A549 (cell line): ENCODE data around the gene NACC2. TPM values are rescaled to one million over a fixed set of nuclear protein-coding genes. Genes with fewer than 3 reads are reported as not detected.
A peak's percentile ranks its signal among the peaks of the same experiment; 100 is the strongest.

Experiments
- ATAC-seq, 2 experiments: fragments of 200-7000 bp in 1 of 2; fragments of >200 bp in 1 of 2; cut with Nextera tagmentation in 1 of 2; cut with Tn5 transposase in 1 of 2; 3 replicates each; pipeline versions ENCODE4 v1.8.0 to v1.9.1; 2018 to 2020; ENCODE audit warnings: mild to moderate bottlenecking in 1 of 2, moderate library complexity in 1 of 2
- CTCF ChIA-PET: fragments of 300-600 bp; sonication (Branson Sonifier 250); formaldehyde crosslinking; extraction: SDS; loops from one replicate; lab custom pipeline; 2021; ENCODE audit warnings: antibody characterized with exemption, inconsistent platforms; lab: Yijun Ruan, JAX
- POLR2A ChIA-PET: fragments of 350-600 bp; formaldehyde crosslinking; extraction: SDS; loops from one replicate; lab custom pipeline; 2021; ENCODE audit warnings: antibody characterized with exemption, inconsistent platforms; lab: Yijun Ruan, JAX
- DNase-seq, 2 experiments: peaks; one replicate each; pipeline versions ENCODE4 v3.0.0 to v3.0.0-alpha.2; 2011 to 2016; ENCODE audit warnings: low read depth in 1 of 2, low spot score in 1 of 2
- FAIRE-seq: peaks from 2 replicates; lab custom pipeline; 2011; peaks lifted over from hg19 to GRCh38; lab: Jason Lieb, UNC
- H3K27ac ChIP-seq, 2 experiments: fragments of >200 bp; sonication (Bioruptor Twin); formaldehyde crosslinking; 3 replicates each; pipeline ENCODE4 v1.5.1; 2016 to 2017
- H3K4me1 ChIP-seq: fragments of >200 bp; sonication (Bioruptor Twin); formaldehyde crosslinking; 3 replicates; pipeline ENCODE4 v1.6.1; 2016
- H3K4me2 ChIP-seq: fragments of >200 bp; sonication (Bioruptor Twin); formaldehyde crosslinking; 3 replicates; pipeline ENCODE4 v1.6.1; 2016
- H3K4me3 ChIP-seq: fragments of >200 bp; sonication (Bioruptor Twin); formaldehyde crosslinking; 3 replicates; pipeline ENCODE4 v1.5.1; 2016
- H3K9me3 ChIP-seq: fragments of >200 bp; sonication (Bioruptor Twin); formaldehyde crosslinking; 3 replicates; pipeline ENCODE4 v1.6.1; 2016
- CEBPB ChIP-seq, 2 experiments: fragments of >200 bp in 1 of 2; sonication (Bioruptor Twin) in 1 of 2; formaldehyde crosslinking in 1 of 2; IDR thresholded peaks; 2 replicates each; pipeline ENCODE4 v1.6.1; 2012 to 2016
- FOSL2 ChIP-seq, 2 experiments: fragments of 450-650 bp in 1 of 2; fragments of >200 bp in 1 of 2; sonication (Bioruptor Twin) in 1 of 2; formaldehyde crosslinking; IDR thresholded peaks; 2 replicates each; pipeline versions ENCODE4 v1.5.0 to v1.6.1; 2016 to 2020; ENCODE audit warnings: mild to moderate bottlenecking in 1 of 2, moderate library complexity in 1 of 2
- GATA3 ChIP-seq: IDR thresholded peaks from 2 replicates; pipeline ENCODE4 v1.6.1; 2012; ENCODE audit warnings: borderline replicate concordance
- KDM5A ChIP-seq: fragments of 200-600 bp; sonication (generic); IDR thresholded peaks from 2 replicates; pipeline ENCODE4 v1.6.1; 2016; ENCODE audit warnings: antibody characterized with exemption, mild to moderate bottlenecking
- MAFK ChIP-seq: fragments of 450-650 bp; IDR thresholded peaks from 2 replicates; pipeline ENCODE4 v1.6.1; 2014; ENCODE audit not compliant: partially characterized antibody
- MAZ ChIP-seq: fragments of 150-350 bp; IDR thresholded peaks from 2 replicates; pipeline ENCODE4 v1.6.1; 2014; ENCODE audit warnings: antibody characterized with exemption, low read depth, low read length, borderline replicate concordance
- NPAS2 ChIP-seq: fragments of 250-450 bp; sonication (Bioruptor Pico); IDR thresholded peaks from 2 replicates; pipeline ENCODE4 v1.8.0; 2022; ENCODE audit warnings: mild to moderate bottlenecking, moderate library complexity, borderline replicate concordance
- POLR2AphosphoS2 ChIP-seq: conservative IDR thresholded peaks from 2 replicates; pipeline ENCODE4 v1.6.1; 2012; ENCODE audit warnings: low read length, improper control_type of control experiment, inconsistent platforms
- RAD21 ChIP-seq, 2 experiments: fragments of >200 bp in 1 of 2; sonication (Bioruptor Twin) in 1 of 2; formaldehyde crosslinking in 1 of 2; IDR thresholded peaks in 1 of 2; conservative IDR thresholded peaks in 1 of 2; 2 replicates in 1 of 2; 3 replicates in 1 of 2; pipeline ENCODE4 v1.6.1; 2012 to 2018; ENCODE audit warnings: inconsistent platforms in 1 of 2
- RCOR1 ChIP-seq: fragments of 150-350 bp; IDR thresholded peaks from 2 replicates; pipeline ENCODE4 v1.6.1; 2014; ENCODE audit warnings: antibody characterized with exemption, low read length, low read depth
- RFX5 ChIP-seq: fragments of 450-650 bp; IDR thresholded peaks from 2 replicates; pipeline ENCODE4 v1.7.1; 2014; ENCODE audit warnings: antibody characterized with exemption, mild to moderate bottlenecking, moderate library complexity
- SMC3 ChIP-seq: fragments of >200 bp; sonication (Bioruptor Twin); formaldehyde crosslinking; IDR thresholded peaks from 3 replicates; pipeline ENCODE4 v1.6.1; 2018; ENCODE audit warnings: inconsistent platforms
- SREBF2 ChIP-seq: fragments of 450-650 bp; IDR thresholded peaks from 2 replicates; pipeline ENCODE4 v1.6.1; 2014; ENCODE audit warnings: mild to moderate bottlenecking, moderate library complexity
- TFCP2L1 ChIP-seq: fragments of 250-450 bp; sonication (Bioruptor Pico); IDR thresholded peaks from 2 replicates; pipeline ENCODE4 v1.5.0; 2021; ENCODE audit warnings: mild to moderate bottlenecking
- ZSCAN20 ChIP-seq: fragments of 250-450 bp; sonication (Bioruptor Pico); IDR thresholded peaks from 2 replicates; pipeline ENCODE4 v1.8.0; 2022; ENCODE audit warnings: mild to moderate bottlenecking, moderate library complexity
- WGBS: methylation state at CpG from one replicate; pipeline ENCODE4 v1.1.6; 2017; ENCODE audit errors: missing lambda C conversion rate; 5-methylcytosine and 5-hydroxymethylcytosine counted together
- polyA plus RNA-seq, 4 experiments: library from polyadenylated mRNA; depleted of rRNA in 3 of 4; stranded (reverse); fragments of >200 nt; fragmentation: RNase III in 1 of 4; extraction: RNeasy Plus Mini Kit Qiagen cat#74134 plus additional on column Dnase treatment in 1 of 4; gene quantifications; 2 replicates in 3 of 4; 3 replicates in 1 of 4; pipeline ENCODE4 v1.2.3, GENCODE V29; 2011 to 2017
- TF ChIP-seq, protein P1 (sequence below): fragments of 250-450 bp; sonication (Bioruptor Pico); IDR thresholded peaks from 2 replicates; pipeline ENCODE4 v1.5.0; 2020; ENCODE audit warnings: low read depth, mild to moderate bottlenecking, moderate library complexity
- TF ChIP-seq, protein P2 (sequence below): fragments of >200 bp; sonication (Bioruptor Twin); formaldehyde crosslinking; IDR thresholded peaks from 2 replicates; pipeline ENCODE4 v1.6.1; 2016
- TF ChIP-seq, protein P3 (sequence below): fragments of 200-600 bp; sonication (generic); IDR thresholded peaks from 2 replicates; pipeline ENCODE4 v1.6.1; 2016; ENCODE audit warnings: antibody characterized with exemption, mild to moderate bottlenecking, moderate library complexity
- TF ChIP-seq, protein P4 (sequence below): fragments of >200 bp; sonication (Bioruptor Twin); formaldehyde crosslinking; IDR thresholded peaks from 3 replicates; pipeline ENCODE4 v1.6.1; 2016

Gene NACC2
- polyA plus RNA-seq, 2 of the 4 experiments (the other 2 are of a cell fraction), result 16.1 to 28.4 TPM

DNA sequence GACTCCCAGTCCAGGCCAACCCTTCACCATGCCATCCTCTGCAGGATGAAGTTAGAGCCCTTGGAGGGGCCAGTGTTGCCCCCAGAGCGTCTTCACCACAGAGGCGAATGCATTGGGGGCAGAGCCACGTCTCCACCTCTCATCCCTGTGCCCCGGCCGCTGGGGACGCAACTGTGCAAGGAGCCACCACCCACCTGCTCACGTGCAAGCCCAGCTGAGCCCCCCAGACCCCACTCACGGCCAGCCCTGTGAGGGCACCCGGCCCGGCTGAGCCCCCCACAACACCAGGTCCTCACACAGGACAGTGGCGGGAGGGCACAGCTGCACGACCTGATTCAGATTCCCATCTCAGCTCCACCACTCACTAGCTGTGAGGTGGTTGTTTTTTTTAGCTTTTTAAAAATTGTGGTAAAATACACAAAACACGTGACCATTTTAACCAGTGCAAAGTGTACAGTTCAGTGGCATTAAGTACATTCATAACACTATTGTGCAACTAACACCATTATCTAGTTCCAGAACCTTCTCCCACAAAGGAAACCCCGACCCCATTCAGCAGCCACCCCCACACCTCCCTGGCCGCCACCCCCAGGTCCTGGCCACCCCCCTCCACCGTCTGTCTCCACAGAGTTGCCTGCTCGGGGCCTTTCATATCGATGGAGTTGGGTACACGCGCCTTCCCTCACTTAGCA is 100.4 kb downstream of the NACC2 start:
- H3K4me1 ChIP-seq, result peaks cover 25% of the 10 kb centered on the region
- 0 out of 6 replicates have a peak overlapping the region, but pooled peaks of 1 of the 2 experiments have one; percentile 7 for H3K27ac ChIP-seq
- no peak overlapping the region for H3K4me2 ChIP-seq
- CTCF ChIA-PET, result no interaction called here
- DNase-seq, result no peak
- TF ChIP-seq ZSCAN20 (CRISPR knock-in tag) (no peak), CEBPB (IDR thresholded peaks at IDR 0.05) (peak in 1 of 2 experiments; percentile 41; a peak in 1 of 4 replicates)
- WGBS, result 89% methylated on average over 16 of the region's 20 CpGs
- no peak overlapping the region for H3K4me3 ChIP-seq
- FAIRE-seq, result no peak
- ATAC-seq, result no peak
- H3K9me3 ChIP-seq, result no peaks in the 10 kb centered on the region
- POLR2A ChIA-PET, result no interaction called here

DNA sequence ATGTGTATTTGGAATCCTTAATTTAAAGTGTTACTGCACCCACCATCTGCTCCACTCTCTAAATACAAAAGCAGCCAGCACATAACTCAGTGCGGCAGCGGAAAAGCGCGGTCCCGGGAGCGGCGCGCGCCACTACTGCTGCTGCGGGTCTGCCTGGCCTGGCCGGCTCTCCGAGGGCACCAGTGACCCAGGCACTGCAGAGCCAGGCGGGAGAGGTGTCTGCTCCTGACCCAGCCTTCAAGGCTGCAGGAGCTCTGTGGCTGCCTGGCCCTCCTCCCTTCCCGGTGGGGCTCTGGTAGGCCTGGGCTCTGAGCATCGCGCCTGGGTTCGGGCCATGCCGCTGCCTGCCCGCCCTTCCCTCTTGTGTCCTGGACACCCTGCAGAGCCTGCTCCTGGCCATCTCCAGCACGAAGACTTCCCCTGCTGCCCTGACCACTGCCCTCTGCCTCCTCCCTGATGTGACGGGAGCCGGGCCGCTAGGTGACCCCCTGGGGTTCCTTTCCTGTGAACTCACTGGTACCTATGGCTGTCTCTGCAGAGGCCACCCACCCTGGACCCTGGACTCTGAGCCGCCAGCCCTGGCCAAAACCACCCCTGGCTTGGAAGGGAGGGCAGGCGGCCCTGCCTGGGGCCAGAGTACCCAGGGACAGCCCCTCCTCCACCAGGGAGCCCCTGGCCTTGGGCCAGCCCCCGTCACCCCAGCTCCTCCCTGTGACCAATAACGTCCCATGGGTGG is 101.2 kb downstream of the NACC2 start:
- Histone ChIP-seq H3K9me3 (no peaks in the 10 kb centered on the region), H3K4me3 (no peak overlapping the region), H3K4me2 (no peak overlapping the region), H3K4me1 (peaks cover 25% of the 10 kb centered on the region), H3K27ac (peak overlapping the region in 1 of 2 experiments; percentile 92; a peak in 3 of 6 replicates)
- WGBS, result 92% methylated on average over 23 of the region's 27 CpGs
- ChIA-PET CTCF (interaction anchor here (2.8 kb wide), 1 partner anchor 26 kb away, joined by 22 read pairs; no protein-coding TSS in a partner anchor), POLR2A (no interaction called here)
- no peak for TF ChIP-seq CEBPB (IDR thresholded peaks at IDR 0.05)
- TF ChIP-seq KDM5A, result no peak
- TF ChIP-seq NPAS2 (CRISPR knock-in tag), result no peak
- TF ChIP-seq RAD21 (conservative IDR thresholded peaks at IDR 0.05 in 1 of 2, IDR thresholded peaks at IDR 0.05 in 1 of 2), result no peak
- no peak for TF ChIP-seq SREBF2
- TF ChIP-seq, protein P1, sequence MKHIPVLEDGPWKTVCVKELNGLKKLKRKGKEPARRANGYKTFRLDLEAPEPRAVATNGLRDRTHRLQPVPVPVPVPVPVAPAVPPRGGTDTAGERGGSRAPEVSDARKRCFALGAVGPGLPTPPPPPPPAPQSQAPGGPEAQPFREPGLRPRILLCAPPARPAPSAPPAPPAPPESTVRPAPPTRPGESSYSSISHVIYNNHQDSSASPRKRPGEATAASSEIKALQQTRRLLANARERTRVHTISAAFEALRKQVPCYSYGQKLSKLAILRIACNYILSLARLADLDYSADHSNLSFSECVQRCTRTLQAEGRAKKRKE (CRISPR knock-in tag), result no peak
- TF ChIP-seq, protein P2, sequence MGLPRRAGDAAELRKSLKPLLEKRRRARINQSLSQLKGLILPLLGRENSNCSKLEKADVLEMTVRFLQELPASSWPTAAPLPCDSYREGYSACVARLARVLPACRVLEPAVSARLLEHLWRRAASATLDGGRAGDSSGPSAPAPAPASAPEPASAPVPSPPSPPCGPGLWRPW, result no peak
- TF ChIP-seq MAFK, result no peak
- no peak for TF ChIP-seq RFX5
- no peak for TF ChIP-seq RCOR1
- TF ChIP-seq MAZ, result no peak
- no peak for TF ChIP-seq TFCP2L1 (CRISPR knock-in tag)
- TF ChIP-seq POLR2AphosphoS2, result no peak
- TF ChIP-seq, protein P3, sequence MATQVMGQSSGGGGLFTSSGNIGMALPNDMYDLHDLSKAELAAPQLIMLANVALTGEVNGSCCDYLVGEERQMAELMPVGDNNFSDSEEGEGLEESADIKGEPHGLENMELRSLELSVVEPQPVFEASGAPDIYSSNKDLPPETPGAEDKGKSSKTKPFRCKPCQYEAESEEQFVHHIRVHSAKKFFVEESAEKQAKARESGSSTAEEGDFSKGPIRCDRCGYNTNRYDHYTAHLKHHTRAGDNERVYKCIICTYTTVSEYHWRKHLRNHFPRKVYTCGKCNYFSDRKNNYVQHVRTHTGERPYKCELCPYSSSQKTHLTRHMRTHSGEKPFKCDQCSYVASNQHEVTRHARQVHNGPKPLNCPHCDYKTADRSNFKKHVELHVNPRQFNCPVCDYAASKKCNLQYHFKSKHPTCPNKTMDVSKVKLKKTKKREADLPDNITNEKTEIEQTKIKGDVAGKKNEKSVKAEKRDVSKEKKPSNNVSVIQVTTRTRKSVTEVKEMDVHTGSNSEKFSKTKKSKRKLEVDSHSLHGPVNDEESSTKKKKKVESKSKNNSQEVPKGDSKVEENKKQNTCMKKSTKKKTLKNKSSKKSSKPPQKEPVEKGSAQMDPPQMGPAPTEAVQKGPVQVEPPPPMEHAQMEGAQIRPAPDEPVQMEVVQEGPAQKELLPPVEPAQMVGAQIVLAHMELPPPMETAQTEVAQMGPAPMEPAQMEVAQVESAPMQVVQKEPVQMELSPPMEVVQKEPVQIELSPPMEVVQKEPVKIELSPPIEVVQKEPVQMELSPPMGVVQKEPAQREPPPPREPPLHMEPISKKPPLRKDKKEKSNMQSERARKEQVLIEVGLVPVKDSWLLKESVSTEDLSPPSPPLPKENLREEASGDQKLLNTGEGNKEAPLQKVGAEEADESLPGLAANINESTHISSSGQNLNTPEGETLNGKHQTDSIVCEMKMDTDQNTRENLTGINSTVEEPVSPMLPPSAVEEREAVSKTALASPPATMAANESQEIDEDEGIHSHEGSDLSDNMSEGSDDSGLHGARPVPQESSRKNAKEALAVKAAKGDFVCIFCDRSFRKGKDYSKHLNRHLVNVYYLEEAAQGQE, result no peak
- no peak for TF ChIP-seq GATA3
- no peak for TF ChIP-seq SMC3
- TF ChIP-seq, protein P4, sequence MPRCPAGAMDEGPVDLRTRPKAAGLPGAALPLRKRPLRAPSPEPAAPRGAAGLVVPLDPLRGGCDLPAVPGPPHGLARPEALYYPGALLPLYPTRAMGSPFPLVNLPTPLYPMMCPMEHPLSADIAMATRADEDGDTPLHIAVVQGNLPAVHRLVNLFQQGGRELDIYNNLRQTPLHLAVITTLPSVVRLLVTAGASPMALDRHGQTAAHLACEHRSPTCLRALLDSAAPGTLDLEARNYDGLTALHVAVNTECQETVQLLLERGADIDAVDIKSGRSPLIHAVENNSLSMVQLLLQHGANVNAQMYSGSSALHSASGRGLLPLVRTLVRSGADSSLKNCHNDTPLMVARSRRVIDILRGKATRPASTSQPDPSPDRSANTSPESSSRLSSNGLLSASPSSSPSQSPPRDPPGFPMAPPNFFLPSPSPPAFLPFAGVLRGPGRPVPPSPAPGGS, result no peak
- TF ChIP-seq FOSL2 (IDR thresholded peaks at IDR 0.05), result no peak
- no peak for TF ChIP-seq FOSL2 (CRISPR knock-in tag; IDR thresholded peaks at IDR 0.05)
- DNase-seq (no peak), FAIRE-seq (no peak), ATAC-seq (no peak; a peak in 1 of 6 replicates)
